OCI-LY7 (cell line): ENCODE data around the gene HOXC6.

Source experiments
- CTCF ChIP-seq: fragments of 200-600 bp; sonication (generic); conservative IDR thresholded peaks from 2 replicates; pipeline ENCODE4 v1.5.1; 2014; ENCODE audit warnings: mild to moderate bottlenecking, antibody characterized with exemption, low read length, moderate library complexity, mixed read lengths
- EZH2phosphoT487 ChIP-seq: fragments of 200-600 bp; sonication (generic); IDR thresholded peaks from 2 replicates; pipeline ENCODE4 v1.6.1; 2018; ENCODE audit warnings: low read depth, borderline replicate concordance, mild to moderate bottlenecking, mixed run types, antibody characterized with exemption, low read length, moderate library complexity, mixed read lengths

- TF ChIP-seq CTCF (no peak), EZH2phosphoT487 (no peak)
These were observed 25.8 kb upstream of the HOXC6 start for GRCh38 chr12:54002278-54002914.
